Transverse colon (tissue), 4 donors: ENCODE measurements around the gene ERP29.

Experiments
- EP300 ChIP-seq: sonication (generic); formaldehyde crosslinking; IDR thresholded peaks from one replicate; pipeline ENCODE4 v1.6.1; 2017; ENCODE audit warnings: antibody characterized with exemption, low read depth
- POLR2A ChIP-seq: fragments of 450-650 bp; IDR thresholded peaks from one replicate; pipeline ENCODE4 v1.6.1; 2016; ENCODE audit warnings: antibody characterized with exemption, mild to moderate bottlenecking, moderate library complexity
- POLR2AphosphoS5 ChIP-seq, 3 donors: sonication (generic); formaldehyde crosslinking; IDR thresholded peaks; one replicate each; pipeline ENCODE4 v1.6.1; 2016; ENCODE audit warnings: antibody characterized with exemption in 3 of 3
- TF ChIP-seq, protein P1 (sequence below), 5 experiments: fragments of 200-600 bp in 3 of 5; fragments of 450-650 bp in 2 of 5; sonication (generic) in 3 of 5; IDR thresholded peaks; 1 replicate in 2 of 5; 2 replicates in 3 of 5; pipeline ENCODE4 v1.5.1; 2016 to 2017; ENCODE audit warnings: antibody characterized with exemption in 5 of 5, inconsistent platforms in 3 of 5, mild to moderate bottlenecking in 2 of 5, moderate library complexity in 1 of 5

- TF ChIP-seq, protein P1, sequence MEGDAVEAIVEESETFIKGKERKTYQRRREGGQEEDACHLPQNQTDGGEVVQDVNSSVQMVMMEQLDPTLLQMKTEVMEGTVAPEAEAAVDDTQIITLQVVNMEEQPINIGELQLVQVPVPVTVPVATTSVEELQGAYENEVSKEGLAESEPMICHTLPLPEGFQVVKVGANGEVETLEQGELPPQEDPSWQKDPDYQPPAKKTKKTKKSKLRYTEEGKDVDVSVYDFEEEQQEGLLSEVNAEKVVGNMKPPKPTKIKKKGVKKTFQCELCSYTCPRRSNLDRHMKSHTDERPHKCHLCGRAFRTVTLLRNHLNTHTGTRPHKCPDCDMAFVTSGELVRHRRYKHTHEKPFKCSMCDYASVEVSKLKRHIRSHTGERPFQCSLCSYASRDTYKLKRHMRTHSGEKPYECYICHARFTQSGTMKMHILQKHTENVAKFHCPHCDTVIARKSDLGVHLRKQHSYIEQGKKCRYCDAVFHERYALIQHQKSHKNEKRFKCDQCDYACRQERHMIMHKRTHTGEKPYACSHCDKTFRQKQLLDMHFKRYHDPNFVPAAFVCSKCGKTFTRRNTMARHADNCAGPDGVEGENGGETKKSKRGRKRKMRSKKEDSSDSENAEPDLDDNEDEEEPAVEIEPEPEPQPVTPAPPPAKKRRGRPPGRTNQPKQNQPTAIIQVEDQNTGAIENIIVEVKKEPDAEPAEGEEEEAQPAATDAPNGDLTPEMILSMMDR (IDR thresholded peaks at IDR 0.05) = no peak
- TF ChIP-seq POLR2AphosphoS5 (IDR thresholded peaks at IDR 0.05) (no peak), EP300 (no peak), POLR2A (no peak)
Measured at GRCh38 chr12:112008918-112009317, 4.3 kb upstream of the ERP29 start.
